ENCODE results near the gene MYO1F.
A peak's percentile ranks its signal among the peaks of the same experiment; 100 is the strongest.

MYO1F gene

DNA sequence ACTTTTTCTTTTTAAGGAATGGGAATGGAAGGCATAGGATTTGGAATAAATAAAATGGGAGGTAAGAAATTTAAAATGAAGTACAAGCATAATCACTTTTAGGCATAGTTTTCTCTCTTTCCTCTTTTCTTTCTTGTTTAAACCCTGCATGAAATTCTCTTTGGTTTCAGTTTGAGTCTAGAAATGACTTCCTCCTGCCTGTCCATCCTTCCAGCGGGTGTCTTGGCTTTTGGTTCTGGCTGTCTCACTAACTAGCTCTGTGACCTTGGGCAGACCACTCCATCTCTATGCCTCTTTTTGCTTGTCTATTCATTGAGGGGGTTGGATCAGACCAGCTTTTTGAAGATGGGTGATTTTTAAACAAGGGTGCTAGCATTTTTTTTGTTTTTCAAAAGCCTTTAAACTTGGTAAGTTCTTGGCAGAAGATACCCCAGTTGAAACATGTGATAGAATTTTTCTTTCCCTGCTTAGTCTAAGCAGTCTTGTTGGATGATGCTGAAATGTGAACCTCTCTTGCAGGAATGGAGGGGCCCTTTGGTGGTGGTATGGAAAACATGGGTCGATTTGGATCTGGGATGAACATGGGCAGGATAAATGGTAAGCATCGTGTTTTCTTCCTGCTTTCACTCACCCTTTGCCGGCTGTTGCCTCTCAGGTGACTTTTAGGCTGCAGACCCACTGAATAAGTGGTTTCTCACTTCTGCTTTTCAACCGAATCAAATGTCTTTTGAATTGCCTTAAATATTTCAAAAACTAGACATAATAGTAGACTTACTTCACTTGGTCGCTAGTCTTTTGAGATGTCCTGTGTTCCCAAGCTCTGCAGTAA is 103.4 kb downstream of the MYO1F start:
- H3K9me3 ChIP-seq (ENCODE audit: low read length), result no peaks in the 10 kb centered on the region
- H3K79me2 ChIP-seq (ENCODE audit: insufficient read depth, low read length), result peaks cover 31% of the 10 kb centered on the region
- peak overlapping the region; percentile 92 for H3K27ac ChIP-seq (ENCODE audit: low read depth, low read length, poor library complexity, severe bottlenecking)
- no peaks in the 10 kb centered on the region for H3K9me2 ChIP-seq (ENCODE audit: low read depth, low read length)
- H3K27me3 ChIP-seq (ENCODE audit: insufficient read depth, low read length), result no peaks in the 10 kb centered on the region
- peaks cover 36% of the 10 kb centered on the region for H3K4me1 ChIP-seq (ENCODE audit: insufficient read depth, low read length, severe bottlenecking)
- no peak overlapping the region for H3K4me3 ChIP-seq (ENCODE audit: low read depth, low read length, poor library complexity, severe bottlenecking)
- peak overlapping the region; percentile 55 for H3K4me2 ChIP-seq (ENCODE audit: low read length)
- H3K9ac ChIP-seq (ENCODE audit: low read length), result peak overlapping the region; percentile 24; the same call in 1 of the 2 replicates
- H3F3A ChIP-seq (ENCODE audit: insufficient read depth, low read length), result peaks cover 4% of the 10 kb centered on the region; the same call in 1 of the 2 replicates
- no peak for TF ChIP-seq EZH2 (IDR thresholded peaks at IDR 0.05; ENCODE audit: borderline replicate concordance, low read length)
- TF ChIP-seq, protein P1, sequence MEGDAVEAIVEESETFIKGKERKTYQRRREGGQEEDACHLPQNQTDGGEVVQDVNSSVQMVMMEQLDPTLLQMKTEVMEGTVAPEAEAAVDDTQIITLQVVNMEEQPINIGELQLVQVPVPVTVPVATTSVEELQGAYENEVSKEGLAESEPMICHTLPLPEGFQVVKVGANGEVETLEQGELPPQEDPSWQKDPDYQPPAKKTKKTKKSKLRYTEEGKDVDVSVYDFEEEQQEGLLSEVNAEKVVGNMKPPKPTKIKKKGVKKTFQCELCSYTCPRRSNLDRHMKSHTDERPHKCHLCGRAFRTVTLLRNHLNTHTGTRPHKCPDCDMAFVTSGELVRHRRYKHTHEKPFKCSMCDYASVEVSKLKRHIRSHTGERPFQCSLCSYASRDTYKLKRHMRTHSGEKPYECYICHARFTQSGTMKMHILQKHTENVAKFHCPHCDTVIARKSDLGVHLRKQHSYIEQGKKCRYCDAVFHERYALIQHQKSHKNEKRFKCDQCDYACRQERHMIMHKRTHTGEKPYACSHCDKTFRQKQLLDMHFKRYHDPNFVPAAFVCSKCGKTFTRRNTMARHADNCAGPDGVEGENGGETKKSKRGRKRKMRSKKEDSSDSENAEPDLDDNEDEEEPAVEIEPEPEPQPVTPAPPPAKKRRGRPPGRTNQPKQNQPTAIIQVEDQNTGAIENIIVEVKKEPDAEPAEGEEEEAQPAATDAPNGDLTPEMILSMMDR (IDR thresholded peaks at IDR 0.05; ENCODE audit: low read length), result no peak
- no peak overlapping the region for H2AFZ ChIP-seq (ENCODE audit: low read length)
- peaks cover 95% of the 10 kb centered on the region for H3K36me3 ChIP-seq (ENCODE audit: insufficient read depth, low read length)
- H4K20me1 ChIP-seq (ENCODE audit: insufficient read depth, low read length), result peaks cover 5% of the 10 kb centered on the region; the same call in 1 of the 2 replicates

Measured in OCI-LY1 (cell line).